NCI-H345 (cell line): ENCODE results near the gene FAM111B.
A peak's percentile ranks its signal among the peaks of the same experiment; 100 is the strongest.

ENCODE experiments used
- DNase-seq: peaks from one replicate; lab custom pipeline; 2025; lab: John Stamatoyannopoulos, UW

FAM111B gene

GRCh38 chr11:59158206-59159068, 51.4 kb downstream of the FAM111B start:
- DNase-seq: peak; percentile 68

GRCh38 chr11:59164028-59164427, 57.0 kb downstream of the FAM111B start:
- DNase-seq: no peak

GRCh38 chr11:59171508-59172322, 64.7 kb downstream of the FAM111B start, which contains the start of gene DTX4:
Gene DTX4, plus strand, starts transcription at chr11:59172132. Its CDS starts 464 bp downstream, at chr11:59172596.
- DNase-seq: peak; percentile 92

- peak; percentile 22 for DNase-seq
Measured at GRCh38 chr11:59172345-59173079, 65.5 kb downstream of the FAM111B start.

GRCh38 chr11:59173080-59173963, 66.3 kb downstream of the FAM111B start:
- no peak for DNase-seq

GRCh38 chr11:59173964-59174663, 67.1 kb downstream of the FAM111B start:
- DNase-seq: no peak

GRCh38 chr11:59174664-59175033, 67.6 kb downstream of the FAM111B start:
- no peak for DNase-seq

- no peak for DNase-seq
Measured at GRCh38 chr11:59175091-59175501, 68.1 kb downstream of the FAM111B start.

GRCh38 chr11:59176330-59176729, 69.3 kb downstream of the FAM111B start:
- no peak for DNase-seq
